Measurements from ENCODE around the gene LAMC3. TPM values are rescaled to one million over a fixed set of nuclear protein-coding genes. Genes with fewer than 3 reads are reported as not detected.
"Not testable (repeated sequence)": the region's sequence is repeated elsewhere in the genome, so short reads cannot be mapped to it uniquely, and the experiment has no call there.

The LAMC3 gene
- total RNA-seq, 1 experiment from 2014 or later, result not detected

GRCh38 chr9:131092030-131092429, 83.1 kb downstream of the LAMC3 start:
- Histone ChIP-seq H3K4me1 (replicated peaks) (no peaks in the 10 kb centered on the region), H3K27me3 (replicated peaks) (peaks cover 31% of the 10 kb centered on the region), H3K36me3 (no peaks in the 10 kb centered on the region), H3K9me3 (replicated peaks) (no peaks in the 10 kb centered on the region), H3K4me3 (no peak overlapping the region), H3K27ac (no peak overlapping the region)
- DNase-seq (ENCODE audit: low read depth in 1 of 2, low spot score in 2 of 2), result no peak

GRCh38 chr9:131092548-131093440, 83.8 kb downstream of the LAMC3 start:
- no peaks in the 10 kb centered on the region for H3K4me1 ChIP-seq (replicated peaks)
- H3K4me3 ChIP-seq, result no peak overlapping the region
- no peak overlapping the region for H3K27ac ChIP-seq

GRCh38 chr9:131094015-131094414, 85.0 kb downstream of the LAMC3 start:
- H3K36me3 ChIP-seq, result no peaks in the 10 kb centered on the region
- no peaks in the 10 kb centered on the region for H3K9me3 ChIP-seq (replicated peaks)
- H3K4me1 ChIP-seq (replicated peaks), result no peaks in the 10 kb centered on the region
- peaks cover 39% of the 10 kb centered on the region for H3K27me3 ChIP-seq (replicated peaks)
- no peak for DNase-seq (ENCODE audit: low read depth in 1 of 2, low spot score in 2 of 2)
- H3K4me3 ChIP-seq, result no peak overlapping the region
- no peak overlapping the region for H3K27ac ChIP-seq

More at GRCh38 chr9:131092548-131093440, 83.8 kb downstream of the LAMC3 start:
- Histone ChIP-seq H3K36me3 (no peaks in the 10 kb centered on the region), H3K9me3 (replicated peaks) (no peaks in the 10 kb centered on the region), H3K27me3 (replicated peaks) (peaks cover 37% of the 10 kb centered on the region)
- DNase-seq (ENCODE audit: low read depth in 1 of 2, low spot score in 2 of 2), result no peak

- H3K36me3 ChIP-seq, result no peaks in the 10 kb centered on the region
- H3K4me1 ChIP-seq (replicated peaks), result no peaks in the 10 kb centered on the region
- peaks cover 39% of the 10 kb centered on the region for H3K27me3 ChIP-seq (replicated peaks)
- no peaks in the 10 kb centered on the region for H3K9me3 ChIP-seq (replicated peaks)
- DNase-seq (ENCODE audit: low read depth in 1 of 2, low spot score in 2 of 2), result no peak
- H3K27ac ChIP-seq, result no peak overlapping the region
- H3K4me3 ChIP-seq, result no peak overlapping the region
These were observed 85.6 kb downstream of the LAMC3 start for GRCh38 chr9:131094622-131095021.

- DNase-seq (ENCODE audit: low read depth in 1 of 2, low spot score in 2 of 2), result no peak
- no peak overlapping the region for H3K27ac ChIP-seq
- no peaks in the 10 kb centered on the region for H3K36me3 ChIP-seq
- H3K27me3 ChIP-seq (replicated peaks), result peaks cover 39% of the 10 kb centered on the region
- H3K9me3 ChIP-seq (replicated peaks), result no peaks in the 10 kb centered on the region
- H3K4me1 ChIP-seq (replicated peaks), result peaks cover 9% of the 10 kb centered on the region
- no peak overlapping the region for H3K4me3 ChIP-seq
These were observed 86.8 kb downstream of the LAMC3 start for GRCh38 chr9:131095666-131096268.

DNA sequence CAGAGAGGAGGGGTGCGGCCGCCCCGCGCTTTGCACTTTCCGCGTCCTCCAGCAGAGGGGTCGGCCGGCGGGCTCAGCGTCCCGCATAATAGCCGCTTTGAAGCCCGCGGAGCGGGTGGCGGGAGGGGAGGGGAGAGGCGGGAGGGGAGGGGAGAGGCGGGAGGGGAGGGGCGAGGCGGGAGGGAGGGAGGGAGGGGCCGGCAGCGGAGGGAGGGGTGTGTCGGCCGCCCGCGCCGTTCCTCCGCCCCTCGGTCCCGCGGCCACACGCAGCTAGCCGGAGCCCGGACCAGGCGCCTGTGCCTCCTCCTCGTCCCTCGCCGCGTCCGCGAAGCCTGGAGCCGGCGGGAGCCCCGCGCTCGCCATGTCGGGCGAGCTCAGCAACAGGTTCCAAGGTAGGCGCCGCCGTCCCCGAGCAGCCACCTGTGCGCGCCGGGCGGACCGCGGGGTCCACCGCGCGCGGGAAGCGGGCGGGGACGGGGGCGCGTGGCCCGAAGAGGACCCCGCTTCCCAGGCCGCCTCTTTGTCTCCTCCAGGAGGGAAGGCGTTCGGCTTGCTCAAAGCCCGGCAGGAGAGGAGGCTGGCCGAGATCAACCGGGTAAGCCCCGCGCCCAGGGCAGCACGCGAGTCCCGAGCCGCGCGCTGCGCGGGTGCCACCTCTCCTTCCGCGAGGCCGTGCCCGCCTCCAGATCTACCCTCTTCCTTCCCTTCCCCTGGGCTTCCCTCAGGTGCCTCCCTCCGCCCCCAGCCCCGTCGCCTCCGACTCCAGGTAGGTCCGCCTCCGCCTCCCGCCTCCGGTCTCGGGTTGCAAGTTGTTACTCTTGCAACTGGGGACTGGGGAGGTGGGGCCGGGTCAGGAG, 87.5 kb downstream of the LAMC3 start, which contains the start of gene AIF1L:
AIF1L (plus strand) TSS at position 263 of the 857 bp plus-strand sequence; CDS start at position 362, 99 bp downstream.
- Histone ChIP-seq H3K4me1 (replicated peaks) (peaks cover 11% of the 10 kb centered on the region), H3K27me3 (replicated peaks) (peaks cover 39% of the 10 kb centered on the region), H3K9me3 (replicated peaks) (no peaks in the 10 kb centered on the region), H3K36me3 (no peaks in the 10 kb centered on the region), H3K4me3 (no peak within 1 kb of the TSS), H3K27ac (no peak within 1 kb of the TSS)
- no peak for DNase-seq (ENCODE audit: low read depth in 1 of 2, low spot score in 2 of 2)

DNA sequence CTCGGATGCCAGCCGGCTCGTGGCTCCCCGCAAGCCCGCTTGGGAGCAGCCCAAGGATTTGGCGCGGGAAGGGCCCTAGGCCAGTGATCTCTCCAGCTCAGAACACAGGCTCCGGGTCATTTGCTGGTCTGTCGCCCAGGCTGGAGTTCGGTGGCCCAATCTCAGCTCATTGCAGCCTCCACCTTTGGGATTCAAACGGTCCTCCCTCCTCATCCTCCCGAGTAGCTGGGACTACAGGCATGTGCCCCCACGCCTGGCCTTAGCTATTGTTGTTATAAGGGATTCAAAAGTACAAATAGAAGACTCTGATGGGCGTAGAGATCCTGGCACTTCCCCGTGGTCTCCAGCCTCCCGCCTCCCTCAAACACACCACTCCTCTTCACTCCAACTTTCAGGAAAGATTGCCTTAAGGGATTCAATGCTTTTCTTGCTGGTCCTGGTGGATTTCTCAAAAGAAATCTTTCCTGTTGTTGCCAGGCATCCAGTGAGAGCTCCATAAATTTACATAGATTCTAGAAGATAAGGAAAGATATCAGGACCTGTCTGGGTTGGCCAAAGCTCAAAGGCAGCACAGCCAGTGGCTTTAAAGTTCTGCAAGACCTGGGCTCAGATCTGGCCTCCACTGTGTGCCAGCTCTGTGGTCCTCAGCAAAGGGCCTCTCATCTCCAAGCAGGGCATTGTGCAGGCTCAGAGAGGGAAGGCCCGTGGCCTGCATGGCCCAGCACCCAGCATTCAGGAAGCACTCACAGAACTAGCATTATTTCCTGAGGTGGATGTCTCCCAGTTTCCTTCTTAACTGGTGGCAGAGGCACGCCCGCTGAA, 88.4 kb downstream of the LAMC3 start:
- no peak for DNase-seq (ENCODE audit: low read depth in 1 of 2, low spot score in 2 of 2)
- Histone ChIP-seq H3K9me3 (replicated peaks) (no peaks in the 10 kb centered on the region), H3K36me3 (no peaks in the 10 kb centered on the region), H3K4me1 (replicated peaks) (peaks cover 11% of the 10 kb centered on the region), H3K27ac (no peak overlapping the region), H3K27me3 (replicated peaks) (peaks cover 39% of the 10 kb centered on the region), H3K4me3 (no peak overlapping the region)

GRCh38 chr9:131097948-131098278, 88.9 kb downstream of the LAMC3 start:
- Histone ChIP-seq H3K4me1 (replicated peaks) (peaks cover 11% of the 10 kb centered on the region), H3K9me3 (replicated peaks) (no peaks in the 10 kb centered on the region), H3K27me3 (replicated peaks) (peaks cover 39% of the 10 kb centered on the region), H3K4me3 (no peak overlapping the region), H3K27ac (no peak overlapping the region), H3K36me3 (no peaks in the 10 kb centered on the region)
- no peak for DNase-seq (ENCODE audit: low read depth in 1 of 2, low spot score in 2 of 2)

GRCh38 chr9:131098391-131099101, 89.6 kb downstream of the LAMC3 start:
- H3K36me3 ChIP-seq, result no peaks in the 10 kb centered on the region
- no peaks in the 10 kb centered on the region for H3K9me3 ChIP-seq (replicated peaks)
- no peak overlapping the region for H3K27ac ChIP-seq
- H3K27me3 ChIP-seq (replicated peaks), result peaks cover 39% of the 10 kb centered on the region
- DNase-seq (ENCODE audit: low read depth in 1 of 2, low spot score in 2 of 2), result no peak
- H3K4me1 ChIP-seq (replicated peaks), result peaks cover 11% of the 10 kb centered on the region
- H3K4me3 ChIP-seq, result no peak overlapping the region

GRCh38 chr9:131099102-131099606, 90.2 kb downstream of the LAMC3 start:
- Histone ChIP-seq H3K4me3 (no peak overlapping the region), H3K27me3 (replicated peaks) (peaks cover 35% of the 10 kb centered on the region), H3K27ac (no peak overlapping the region), H3K4me1 (replicated peaks) (peaks cover 11% of the 10 kb centered on the region), H3K36me3 (no peaks in the 10 kb centered on the region), H3K9me3 (replicated peaks) (no peaks in the 10 kb centered on the region)
- no peak for DNase-seq (ENCODE audit: low read depth in 1 of 2, low spot score in 2 of 2)

DNA sequence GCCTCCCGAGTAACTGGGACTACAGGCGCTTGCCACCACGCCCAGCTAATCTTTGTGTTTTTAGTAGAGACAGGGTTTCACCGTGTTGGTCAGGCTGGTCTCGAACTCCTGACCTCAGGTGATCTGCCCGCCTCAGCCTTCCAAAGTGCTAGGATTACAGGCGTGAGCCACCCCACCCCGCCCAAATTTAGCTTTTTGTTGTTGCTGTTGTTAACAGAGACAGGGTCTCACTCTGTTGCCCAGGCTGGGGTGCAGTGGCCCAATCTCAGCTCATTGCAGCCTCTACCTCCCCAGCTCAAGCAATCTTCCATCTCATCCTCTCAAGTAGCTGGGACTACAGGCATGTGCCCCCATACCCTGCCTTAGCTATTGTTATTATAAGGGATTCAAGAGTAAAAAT, 90.9 kb downstream of the LAMC3 start:
- not testable (repeated sequence) for H3K9me3 ChIP-seq (replicated peaks); H3K4me3 ChIP-seq; H3K27ac ChIP-seq; DNase-seq (ENCODE audit: low read depth in 1 of 2, low spot score in 2 of 2); H3K36me3 ChIP-seq
- H3K4me1 ChIP-seq (replicated peaks), result peaks cover 11% of the 10 kb centered on the region
- H3K27me3 ChIP-seq (replicated peaks), result peaks cover 28% of the 10 kb centered on the region

GRCh38 chr9:131100445-131100844, 91.5 kb downstream of the LAMC3 start:
- H3K27ac ChIP-seq, result no peak overlapping the region
- no peaks in the 10 kb centered on the region for H3K36me3 ChIP-seq
- H3K4me1 ChIP-seq (replicated peaks), result peaks cover 11% of the 10 kb centered on the region
- peak in 1 of 2 experiments; percentile 17 for DNase-seq (ENCODE audit: low read depth in 1 of 2, low spot score in 2 of 2)
- H3K4me3 ChIP-seq, result no peak overlapping the region
- peaks cover 22% of the 10 kb centered on the region for H3K27me3 ChIP-seq (replicated peaks)
- H3K9me3 ChIP-seq (replicated peaks), result no peaks in the 10 kb centered on the region

Data from SJSA1 (cell line).